ENCODE data around the gene INTS4. TPM values are rescaled to one million over a fixed set of nuclear protein-coding genes. Genes with fewer than 3 reads are reported as not detected.
A peak's percentile ranks its signal among the peaks of the same experiment; 100 is the strongest.

Gene INTS4
- polyA plus RNA-seq, 1 of the 3 experiments (the other 2 are of a cell fraction), result 23.0 TPM

GRCh38 chr11:78023426-78023825 lies 29.0 kb upstream of the INTS4 start:
- DNase-seq, result no peak
- H3K27me3 ChIP-seq (ENCODE audit: insufficient read depth), result no peaks in the 10 kb centered on the region
- no peaks in the 10 kb centered on the region for H3K79me2 ChIP-seq (ENCODE audit: insufficient read depth)
- H3K27ac ChIP-seq (ENCODE audit: low read depth in 2 of 2, low read length in 1 of 2), result no peak overlapping the region
- no peaks in the 10 kb centered on the region for H3K9me3 ChIP-seq
- no peak overlapping the region for H3K4me2 ChIP-seq
- no peaks in the 10 kb centered on the region for H4K20me1 ChIP-seq (ENCODE audit: insufficient read depth)
- H3K4me3 ChIP-seq (ENCODE audit: low read depth in 2 of 2, low read length in 1 of 2), result no peak overlapping the region
- no peak for TF ChIP-seq GATA2 (CRISPR knock-in tag; IDR thresholded peaks at IDR 0.05)
- no peak for TF ChIP-seq FOXM1 (IDR thresholded peaks at IDR 0.05; ENCODE audit: low read depth)
- TF ChIP-seq POLR2AphosphoS5 (IDR thresholded peaks at IDR 0.05; ENCODE audit: low read depth, low read length), result no peak
- TF ChIP-seq CTCF (IDR thresholded peaks at IDR 0.05), result no peak
- no peak for TF ChIP-seq RFX5 (IDR thresholded peaks at IDR 0.05; ENCODE audit: low read length)
- H3K9me2 ChIP-seq, result no peaks in the 10 kb centered on the region
- H3F3A ChIP-seq (replicated peaks; ENCODE audit: insufficient read depth), result no peaks in the 10 kb centered on the region
- POLR2A ChIA-PET, result no interaction called here
- no peak overlapping the region for H2AFZ ChIP-seq (ENCODE audit: low read depth)
- WGBS (ENCODE audit: low lambda C conversion rate), result 91% methylated on average over 7 of the region's 7 CpGs
- CTCF ChIA-PET, result no interaction called here
- no peak overlapping the region for H3K9ac ChIP-seq
- H3K4me1 ChIP-seq (ENCODE audit: control insufficient read depth in 1 of 2, insufficient read depth in 2 of 2, low read depth in 1 of 2, low read length in 1 of 2), result no peaks in the 10 kb centered on the region
- H3K36me3 ChIP-seq (replicated peaks in 1 of 2; ENCODE audit: control insufficient read depth in 1 of 2, insufficient read depth in 2 of 2, low read length in 1 of 2), result no peaks in the 10 kb centered on the region

- no peak within 1 kb of the TSS for H3K9ac ChIP-seq
- no peaks in the 10 kb centered on the region for H4K20me1 ChIP-seq (ENCODE audit: insufficient read depth)
- no peaks in the 10 kb centered on the region for H3K27me3 ChIP-seq (ENCODE audit: insufficient read depth)
- no peak within 1 kb of the TSS for H2AFZ ChIP-seq (ENCODE audit: low read depth)
- no peaks in the 10 kb centered on the region for H3K9me2 ChIP-seq
- H3K4me1 ChIP-seq (ENCODE audit: control insufficient read depth in 1 of 2, insufficient read depth in 2 of 2, low read depth in 1 of 2, low read length in 1 of 2), result no peaks in the 10 kb centered on the region
- no peak within 1 kb of the TSS for H3K4me3 ChIP-seq (ENCODE audit: low read depth in 2 of 2, low read length in 1 of 2)
- no peaks in the 10 kb centered on the region for H3K9me3 ChIP-seq
- ChIA-PET CTCF (no interaction called here), POLR2A (interaction anchor here (0.6 kb wide), 1 partner anchor 25 kb away, joined by 3 read pairs; no protein-coding TSS in a partner anchor)
- no peak within 1 kb of the TSS for H3K27ac ChIP-seq (ENCODE audit: low read depth in 2 of 2, low read length in 1 of 2)
- DNase-seq, result peak; percentile 14
- no peaks in the 10 kb centered on the region for H3K36me3 ChIP-seq (replicated peaks in 1 of 2; ENCODE audit: control insufficient read depth in 1 of 2, insufficient read depth in 2 of 2, low read length in 1 of 2)
- TF ChIP-seq FOSL2 (IDR thresholded peaks at IDR 0.05; ENCODE audit: borderline replicate concordance, low read depth) (no peak), JUND (IDR thresholded peaks at IDR 0.05) (no peak), RCOR1 (IDR thresholded peaks at IDR 0.05; ENCODE audit: low read length) (no peak), TCF12 (IDR thresholded peaks at IDR 0.05) (no peak), EP300 (IDR thresholded peaks at IDR 0.05; ENCODE audit: borderline replicate concordance in 1 of 2, low read depth in 1 of 2, low read length in 1 of 2) (no peak), TEAD4 (IDR thresholded peaks at IDR 0.05; ENCODE audit: borderline replicate concordance, insufficient read depth) (no peak), IRF3 (IDR thresholded peaks at IDR 0.05; ENCODE audit: low read depth, low read length) (no peak), SIN3A (IDR thresholded peaks at IDR 0.05; ENCODE audit: borderline replicate concordance, low read depth, low read length) (no peak), MEF2A (IDR thresholded peaks at IDR 0.05; ENCODE audit: borderline replicate concordance, low read depth) (no peak), SMC3 (IDR thresholded peaks at IDR 0.05; ENCODE audit: low read depth, low read length) (no peak), USF1 (IDR thresholded peaks at IDR 0.05; ENCODE audit: borderline replicate concordance, low read depth) (no peak), NFIC (IDR thresholded peaks at IDR 0.05; ENCODE audit: borderline replicate concordance) (no peak), TAF1 (IDR thresholded peaks at IDR 0.05; ENCODE audit: borderline replicate concordance, low read depth, low read length) (no peak), YY1 (IDR thresholded peaks at IDR 0.05; ENCODE audit: low read depth) (no peak)
- H3K79me2 ChIP-seq (ENCODE audit: insufficient read depth), result no peaks in the 10 kb centered on the region
- no peak within 1 kb of the TSS for H3K4me2 ChIP-seq
- WGBS (ENCODE audit: low lambda C conversion rate), result 87% methylated on average over 37 of the region's 37 CpGs
- H3F3A ChIP-seq (replicated peaks; ENCODE audit: insufficient read depth), result no peaks in the 10 kb centered on the region
Measured at GRCh38 chr11:78022397-78023396, 28.2 kb upstream of the INTS4 start, which contains the start of gene KCTD14. Gene KCTD14 (minus strand): TSS chr11:78023276. CDS start chr11:78023249, 27 bp downstream.

Data from SK-N-SH (cell line).